DMS79 treated with DMSO at 0.1 percent for 48 hours (cell line): Measurements from ENCODE around the gene JAG2.

ENCODE experiments used
- DNase-seq: peaks from one replicate; lab custom pipeline; 2025; lab: John Stamatoyannopoulos, UW

Gene JAG2

DNA sequence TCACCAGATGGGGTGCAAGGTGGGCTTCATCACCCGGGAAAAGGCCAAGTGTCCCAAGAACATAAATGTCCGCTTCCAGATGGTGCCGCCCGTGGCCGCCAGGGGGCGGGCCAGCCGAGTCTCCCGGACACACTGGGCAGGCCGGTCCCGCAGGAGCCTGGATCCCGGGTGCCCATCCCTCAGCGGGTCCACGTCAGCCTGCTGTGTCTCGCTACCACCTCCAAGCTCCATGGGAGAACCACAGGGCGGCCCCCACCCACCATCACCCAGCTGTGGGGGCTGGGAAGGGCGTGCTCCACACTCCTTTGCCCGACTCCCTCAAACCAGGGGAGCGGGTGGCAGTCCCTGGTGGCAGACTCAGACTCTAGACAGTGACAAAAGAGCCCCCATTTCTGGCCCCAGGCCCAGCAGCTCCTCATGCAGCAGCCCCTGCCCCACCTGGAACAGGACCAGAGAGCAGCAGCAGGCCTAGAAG lies 34.5 kb upstream of the JAG2 start:
- no peak for DNase-seq

DNA sequence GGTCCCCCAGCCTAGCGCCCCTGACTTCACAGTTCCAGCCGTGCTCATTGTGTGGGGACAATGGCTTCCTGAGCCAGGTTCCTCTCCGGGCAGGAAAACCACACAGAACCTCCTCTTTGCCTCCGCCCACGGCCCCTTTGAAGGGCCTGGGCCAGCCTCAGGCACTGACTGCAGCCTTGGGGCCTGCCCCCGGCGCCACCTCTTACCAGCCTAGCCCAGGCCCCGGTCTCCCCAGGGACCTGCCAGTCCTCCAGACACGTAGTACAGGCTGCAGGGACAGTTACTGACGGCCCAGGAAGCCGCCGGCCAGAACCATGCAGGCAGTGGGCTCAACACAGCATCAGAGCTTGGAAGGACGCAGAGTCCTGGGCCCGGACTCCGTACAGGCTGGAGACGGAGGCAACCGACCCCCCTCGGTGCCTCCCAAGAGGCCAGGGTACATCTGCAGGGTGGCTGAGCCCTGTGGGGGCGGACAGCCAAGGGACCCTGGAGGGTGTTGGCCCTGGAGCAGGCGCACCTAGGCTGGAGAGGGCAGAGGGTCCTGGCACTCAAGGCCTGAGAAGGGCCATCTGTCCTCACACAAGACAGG lies 33.4 kb upstream of the JAG2 start:
- peak; percentile 30 for DNase-seq

DNA sequence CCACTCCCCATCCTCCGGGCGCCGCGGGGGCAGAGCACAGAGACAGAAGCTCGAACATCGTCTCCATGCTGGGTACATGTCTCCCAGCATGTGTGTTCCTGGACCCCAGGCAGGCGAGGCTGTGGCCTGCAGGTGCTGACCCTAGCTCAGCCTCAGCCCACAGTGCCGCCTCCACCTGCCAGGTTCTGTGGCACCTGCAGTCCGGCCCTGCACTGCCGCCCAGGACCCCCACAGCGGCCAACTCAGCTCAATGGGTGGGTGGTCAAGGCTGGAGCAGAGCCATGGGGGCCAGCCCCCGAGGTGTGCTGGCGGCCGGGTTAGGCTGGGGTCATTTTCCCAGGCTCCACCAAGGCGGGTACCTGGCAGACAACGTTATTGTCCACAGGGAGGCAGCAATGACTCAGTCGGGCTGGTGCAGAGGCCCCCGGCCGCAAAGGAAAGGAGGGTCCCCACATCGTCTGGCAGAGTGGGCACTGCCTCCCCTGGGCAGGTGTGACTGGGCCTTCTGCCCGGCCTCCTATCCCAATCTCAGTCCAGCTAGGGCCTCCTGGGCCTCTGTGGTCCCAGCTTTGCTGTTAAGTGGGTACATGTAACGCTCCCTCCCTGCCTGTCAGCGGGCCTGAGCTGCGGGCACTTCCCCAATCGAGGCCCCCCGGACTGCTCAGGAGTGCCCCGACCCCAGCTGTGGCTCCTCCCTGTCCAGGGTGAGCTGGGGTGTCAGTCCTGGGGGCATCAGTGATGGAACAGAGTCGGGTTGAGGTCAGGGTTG lies 32.8 kb upstream of the JAG2 start:
- no peak for DNase-seq

DNA sequence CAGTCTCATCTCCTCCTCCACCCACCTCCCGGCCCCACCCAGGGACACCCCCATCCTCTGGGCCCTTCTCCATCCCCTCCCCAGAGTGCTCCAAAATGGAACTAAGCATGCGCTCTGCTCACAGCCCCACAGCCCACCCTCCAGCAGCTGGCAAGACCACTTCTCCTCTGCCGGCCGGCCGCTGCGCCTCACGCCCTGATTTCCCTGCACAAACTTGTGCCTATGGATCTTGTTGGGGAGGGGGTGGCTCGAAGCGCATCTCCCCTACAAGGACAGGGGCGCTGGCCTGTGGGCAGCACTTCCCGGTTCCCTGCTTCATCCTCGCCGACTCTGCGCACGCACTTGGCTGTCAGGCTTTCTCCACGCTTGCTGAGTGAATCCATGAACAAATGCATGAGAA lies 32.1 kb upstream of the JAG2 start:
- no peak for DNase-seq

DNA sequence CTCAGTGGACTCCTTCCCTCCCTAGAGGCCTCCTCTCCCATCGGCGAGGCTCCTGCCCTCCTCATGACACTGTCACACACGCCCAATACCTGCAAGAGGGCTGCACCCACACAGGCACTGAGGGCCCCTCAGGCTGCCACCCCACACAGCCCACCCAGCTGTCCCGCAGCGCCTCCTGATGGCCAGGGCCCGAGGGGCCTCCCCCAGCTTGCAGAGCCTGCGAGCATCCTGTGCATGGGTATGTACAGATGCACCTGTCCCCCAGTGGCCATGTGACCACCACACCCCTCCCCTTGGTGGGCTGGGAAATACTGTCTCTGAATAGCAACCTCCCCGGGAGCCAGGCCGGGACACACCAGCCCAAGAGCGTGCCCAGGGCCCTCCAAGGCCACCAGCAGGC lies 31.5 kb upstream of the JAG2 start:
- DNase-seq: no peak

DNA sequence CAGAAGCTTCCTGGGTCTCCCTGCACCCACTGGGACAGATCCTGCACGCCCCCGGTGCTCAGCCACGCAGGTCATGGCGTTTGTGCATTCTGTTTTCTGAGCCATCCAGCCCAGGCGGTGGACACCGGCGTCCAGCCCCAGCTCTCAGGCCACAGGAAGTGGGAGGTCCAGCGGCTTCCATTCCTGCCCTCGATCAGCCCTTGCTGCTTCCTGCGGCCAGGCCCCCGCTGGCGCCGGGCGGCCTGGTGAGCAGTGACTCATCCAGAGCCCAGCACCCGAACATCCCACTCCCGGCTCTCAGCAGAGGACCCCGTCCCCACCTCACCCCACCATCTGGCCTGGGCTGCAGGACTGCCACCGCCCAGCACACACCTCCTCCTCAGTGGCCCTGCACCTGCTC lies 30.5 kb upstream of the JAG2 start:
- DNase-seq: no peak

DNA sequence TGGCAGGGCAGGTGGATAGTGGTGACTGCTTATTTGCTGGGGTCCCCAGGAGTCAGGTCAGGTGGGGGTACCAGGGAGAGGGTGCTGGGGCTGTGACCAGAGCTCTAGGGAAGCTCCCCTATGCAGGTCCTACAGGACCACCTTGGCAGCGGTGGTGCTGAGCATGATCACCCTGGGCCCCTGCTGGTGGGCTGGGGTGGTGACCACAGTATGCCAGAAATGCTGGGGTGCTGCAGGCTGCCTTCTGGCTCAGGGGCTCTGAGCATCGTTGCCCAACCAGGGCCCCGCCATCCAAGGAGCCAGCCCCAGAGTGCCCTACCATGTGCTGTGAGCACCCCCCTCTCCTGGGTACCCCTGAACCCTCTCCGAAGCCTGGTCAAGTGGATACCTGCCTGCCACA lies 30.0 kb upstream of the JAG2 start:
- no peak for DNase-seq

DNA sequence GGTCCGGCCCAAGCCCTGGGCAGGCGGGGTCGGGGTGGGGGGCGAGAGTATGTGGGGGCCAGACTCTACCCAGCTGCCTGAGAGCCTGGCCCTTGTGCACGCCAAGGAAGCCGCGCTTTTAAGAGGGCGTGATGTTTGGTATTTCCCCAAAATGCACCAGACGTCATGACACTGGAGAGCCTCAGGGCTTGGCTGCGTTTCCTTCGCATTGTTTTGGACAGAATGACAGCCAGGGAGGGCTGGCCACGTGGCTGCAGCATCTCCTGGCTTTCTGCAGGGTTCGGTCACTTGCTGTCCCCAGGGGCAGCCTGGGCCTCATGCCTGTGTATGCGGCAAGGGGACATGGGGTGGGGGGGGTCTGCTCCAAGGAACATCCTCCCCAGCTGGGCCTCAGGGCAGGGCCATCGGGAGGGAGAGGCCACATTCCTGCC lies 28.6 kb upstream of the JAG2 start:
- no peak for DNase-seq

DNA sequence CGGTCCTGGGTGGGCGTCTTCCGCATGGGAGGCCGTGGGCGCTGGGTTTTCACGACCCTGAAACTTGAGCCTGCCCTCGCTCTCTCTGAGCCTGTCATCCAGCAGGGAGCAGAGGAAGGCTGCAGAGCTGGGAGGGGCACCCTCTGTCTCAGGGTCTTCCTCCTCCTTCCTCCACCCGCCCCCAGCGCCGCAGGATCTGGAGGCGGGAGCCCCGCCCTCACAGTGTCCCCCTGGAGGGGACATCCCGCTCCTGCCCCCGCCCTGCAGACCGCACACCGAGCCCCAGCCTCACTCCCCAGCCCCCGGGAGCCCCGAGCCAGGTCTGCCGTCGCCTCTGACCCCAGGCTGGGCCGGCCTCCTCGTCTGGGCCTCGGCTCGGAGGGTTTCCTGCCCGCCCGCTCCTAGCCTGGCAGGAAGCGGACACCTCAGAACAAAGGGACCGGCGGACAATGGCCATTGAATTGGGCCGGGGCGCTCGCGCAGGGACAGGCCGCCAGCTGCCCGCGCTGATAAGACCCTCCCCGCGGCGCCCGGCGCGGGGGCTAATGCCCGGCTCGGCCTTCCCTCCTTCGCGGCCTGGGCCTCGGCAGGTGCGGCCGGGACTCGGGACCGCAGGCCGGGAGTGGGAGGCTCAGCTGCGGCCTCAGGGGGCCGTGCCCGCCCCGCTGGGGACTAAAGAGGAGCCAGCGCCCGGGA lies 27.8 kb upstream of the JAG2 start:
- DNase-seq: no peak

DNA sequence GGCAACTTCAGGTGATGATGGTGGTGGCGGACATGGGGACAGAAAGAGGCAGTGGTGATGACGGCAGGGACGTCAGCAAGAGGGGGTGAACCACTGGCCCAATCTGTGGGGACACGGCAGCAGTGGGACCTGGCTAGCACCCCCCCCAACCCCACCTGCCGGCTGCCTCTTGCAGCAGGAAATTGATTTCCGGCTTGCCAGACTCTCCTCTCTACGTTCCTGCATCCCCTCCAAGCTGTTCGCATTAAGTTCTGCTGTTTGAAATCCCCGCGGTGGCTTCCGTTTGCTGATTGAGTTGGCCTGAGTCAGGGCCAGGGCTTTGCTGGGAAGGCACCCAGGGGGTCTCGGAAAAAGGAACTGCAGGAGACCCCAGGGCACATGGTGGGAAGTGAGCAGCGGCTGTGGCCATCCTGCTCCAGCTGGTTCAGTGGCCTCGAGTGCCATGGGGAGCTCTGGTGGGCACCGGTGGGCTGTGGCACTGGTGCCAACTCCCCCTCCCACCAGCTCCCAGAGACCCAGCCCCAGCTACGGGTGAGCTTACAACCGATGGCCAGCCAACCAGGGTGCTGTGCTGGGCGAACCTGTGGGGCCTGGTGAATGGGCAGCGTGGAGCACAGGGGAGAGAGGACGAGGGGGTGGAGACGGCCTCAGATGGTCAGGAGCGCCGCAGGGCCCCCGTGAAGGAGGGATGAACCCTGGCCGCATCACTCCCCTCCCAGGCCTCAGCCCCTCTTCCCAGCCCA lies 27.1 kb upstream of the JAG2 start:
- no peak for DNase-seq

DNA sequence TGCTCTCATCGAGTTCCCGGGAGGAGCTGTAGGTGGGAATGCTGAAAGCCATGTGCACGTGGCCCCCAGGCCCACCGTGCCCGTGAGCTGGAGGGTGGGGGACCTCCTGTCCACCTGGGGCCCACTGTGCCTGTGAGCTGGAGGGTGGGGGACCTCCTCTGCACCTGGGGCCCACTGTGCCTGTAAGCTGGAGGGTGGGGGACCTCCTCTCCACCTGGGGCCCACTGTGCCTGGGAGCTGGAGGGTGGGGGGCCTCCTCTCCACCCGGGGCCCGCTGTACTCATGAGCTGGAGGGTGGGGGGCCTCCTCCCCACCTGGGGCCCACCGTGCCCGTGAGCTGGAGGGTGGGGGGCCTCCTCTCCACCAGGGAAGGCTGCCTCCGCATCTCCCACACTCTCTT lies 26.5 kb upstream of the JAG2 start:
- no peak for DNase-seq

DNA sequence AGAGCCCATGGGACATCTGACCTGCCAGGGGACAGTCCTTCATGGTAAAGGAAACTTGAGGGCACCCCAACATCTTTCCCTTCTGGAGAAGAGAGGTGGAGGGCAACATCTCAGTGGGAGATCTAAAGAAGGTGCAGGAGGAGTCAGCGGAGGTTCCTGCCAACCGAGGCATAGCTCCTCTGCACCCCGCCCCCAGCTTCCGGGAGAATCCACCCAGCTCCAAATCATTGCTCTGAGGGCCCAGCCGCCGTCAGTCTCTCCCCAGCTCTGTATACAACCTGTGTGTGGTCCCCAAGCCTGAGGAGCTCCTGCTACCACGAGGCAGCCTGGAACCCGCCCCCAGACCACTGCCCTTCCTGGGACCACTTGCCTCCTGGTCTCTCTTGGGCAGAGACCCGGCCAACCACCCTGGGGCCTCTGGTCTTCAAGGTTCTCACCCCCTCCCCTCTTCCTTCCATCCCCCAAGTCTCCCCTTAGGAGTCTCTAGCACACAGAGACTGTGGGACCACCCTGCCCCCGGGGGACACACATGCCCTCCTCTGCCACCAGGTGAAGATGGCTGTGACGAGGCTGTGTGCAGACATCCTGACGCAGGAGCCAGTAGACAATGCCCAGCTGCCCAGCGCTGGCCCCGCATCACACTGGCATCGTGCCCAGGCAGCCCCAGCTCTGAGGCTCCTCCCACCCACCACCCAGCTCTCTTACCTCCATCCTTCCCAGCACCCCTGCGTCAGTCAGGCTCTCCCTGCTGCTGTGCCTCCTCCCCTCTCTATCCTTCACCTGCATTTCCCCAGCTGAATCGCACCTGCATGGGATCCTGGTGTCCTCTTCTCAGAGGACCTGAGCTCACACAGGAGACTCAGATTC lies 25.6 kb upstream of the JAG2 start:
- DNase-seq: peak; percentile 98

DNA sequence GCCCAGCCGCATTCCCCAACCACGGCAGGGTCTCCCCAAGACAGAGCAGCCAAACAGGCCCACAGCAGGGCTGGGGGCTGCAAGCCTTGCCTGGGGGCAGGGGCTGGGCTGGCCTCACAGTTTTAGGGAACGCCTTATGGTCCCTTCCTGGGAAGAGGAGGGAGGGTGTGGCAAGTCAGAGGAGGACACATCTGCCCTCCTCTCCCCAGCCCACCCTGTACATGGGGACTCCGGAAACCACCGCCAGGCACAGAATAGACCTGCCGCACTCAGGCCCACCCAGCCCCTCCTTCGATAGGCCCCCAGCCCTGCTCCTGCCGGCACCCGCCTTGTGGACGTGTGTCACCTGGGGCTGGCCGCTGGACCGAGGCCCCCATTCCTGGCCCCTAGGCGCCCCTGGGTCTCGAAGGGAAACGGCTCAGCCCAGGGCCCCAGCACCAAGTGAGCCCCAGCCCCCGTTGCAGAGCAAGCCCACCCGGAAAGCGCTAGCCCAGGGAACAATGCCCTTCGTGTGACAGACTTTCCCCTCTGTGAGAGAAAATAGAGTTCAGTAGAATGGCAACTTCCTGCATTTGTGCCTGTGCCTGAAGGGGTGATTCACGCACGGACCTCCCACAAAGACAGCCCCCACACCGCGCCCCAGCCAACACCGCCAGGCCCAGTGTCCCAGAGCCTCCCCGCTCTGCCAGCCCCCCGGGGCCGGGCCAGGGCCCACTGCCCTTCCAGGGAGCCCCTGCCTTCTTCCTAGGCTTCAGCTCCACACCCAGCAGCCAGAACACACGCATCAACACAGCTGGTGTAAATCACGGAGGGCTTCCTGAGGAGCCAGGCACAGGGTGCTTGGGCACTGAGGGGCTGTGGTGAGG lies 24.5 kb upstream of the JAG2 start:
- no peak for DNase-seq

DNA sequence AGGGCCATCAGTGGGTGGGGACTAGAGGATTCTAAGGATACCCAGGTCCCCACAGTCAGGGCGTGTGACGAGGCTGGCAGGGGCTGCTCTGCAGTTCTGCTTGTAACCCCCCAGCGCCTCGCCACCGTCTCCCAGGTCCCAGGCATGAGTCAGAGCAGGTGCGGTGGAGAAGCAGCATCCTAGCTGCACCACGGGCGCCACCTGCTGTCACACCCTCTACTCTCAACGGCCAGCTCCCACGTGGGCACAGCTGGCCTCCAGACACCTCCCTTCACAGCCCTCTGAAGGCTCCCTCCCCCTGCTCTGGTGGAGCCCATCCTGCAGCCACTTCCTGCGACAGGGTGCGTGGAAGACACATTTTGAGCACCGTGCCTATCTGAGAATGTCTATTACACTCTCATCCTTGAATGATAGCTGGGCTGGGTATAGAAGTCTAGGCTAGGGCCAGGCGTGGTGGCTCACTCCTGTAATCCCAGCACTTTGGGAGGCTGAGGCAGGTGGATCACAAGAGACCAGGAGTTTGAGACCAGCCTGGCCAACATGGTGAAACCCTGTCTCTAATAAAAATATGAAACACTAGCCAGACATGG lies 19.5 kb upstream of the JAG2 start:
- DNase-seq: no peak

DNA sequence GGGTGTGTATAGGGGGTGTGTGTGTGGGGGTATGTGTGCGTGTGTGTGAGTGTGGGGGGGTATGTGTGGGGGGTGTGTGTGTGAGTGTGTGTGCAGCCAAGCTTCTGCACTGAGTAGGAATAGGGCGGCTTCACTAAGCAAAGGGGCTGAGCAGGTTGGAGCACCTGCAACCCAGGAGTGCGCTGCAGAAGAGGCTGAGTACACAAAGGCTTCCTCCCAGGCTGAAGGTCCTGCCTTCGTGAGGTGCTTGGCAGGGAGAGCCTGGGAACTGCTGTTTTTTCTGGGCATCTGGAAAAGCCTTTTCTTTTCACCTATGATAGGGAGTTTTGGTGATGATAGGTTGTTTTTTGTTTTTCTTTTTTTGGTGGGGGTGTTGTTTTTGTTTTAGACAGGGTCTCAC lies 18.5 kb upstream of the JAG2 start:
- DNase-seq: peak; percentile 86

DNA sequence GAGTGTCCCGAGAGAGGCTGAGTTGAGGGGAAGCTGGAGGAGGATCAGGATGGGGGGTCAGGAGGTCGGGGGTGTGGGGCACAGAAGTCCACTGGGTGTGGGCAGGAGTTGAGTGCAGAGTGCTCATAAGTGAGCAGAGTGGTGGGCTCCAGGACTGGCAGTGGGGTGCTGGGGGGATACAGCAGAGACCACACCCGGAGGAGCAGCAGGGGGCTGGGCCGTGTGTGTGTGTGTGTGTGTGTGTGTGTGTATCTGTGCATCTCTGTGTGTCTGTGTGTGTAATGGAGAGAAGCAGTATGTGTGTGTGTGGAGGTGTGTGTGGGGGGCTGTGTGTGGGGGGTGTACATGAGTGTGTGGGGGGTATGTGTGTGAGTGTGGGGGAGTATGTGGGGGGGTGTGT lies 17.4 kb upstream of the JAG2 start:
- no peak for DNase-seq

DNA sequence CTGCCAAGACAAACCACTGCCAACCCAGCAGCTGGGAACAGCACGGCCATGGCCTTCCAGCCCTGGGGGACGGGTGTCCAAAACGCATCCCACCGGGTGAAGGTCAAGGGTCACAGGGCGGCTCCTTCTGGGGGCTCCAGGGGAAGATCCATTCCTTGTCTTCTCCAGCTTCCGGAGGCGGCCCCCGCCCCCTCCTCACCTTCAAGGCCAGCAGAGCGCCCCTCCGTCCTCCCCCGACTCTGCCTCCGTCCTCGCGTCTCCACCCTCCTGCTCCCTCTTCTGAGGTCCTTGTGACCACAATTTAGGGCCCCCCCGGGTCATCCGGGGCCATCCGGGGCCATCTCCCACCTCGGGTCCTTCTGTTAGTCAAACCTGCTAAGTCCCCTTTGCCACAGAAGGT lies 16.4 kb upstream of the JAG2 start:
- no peak for DNase-seq

DNA sequence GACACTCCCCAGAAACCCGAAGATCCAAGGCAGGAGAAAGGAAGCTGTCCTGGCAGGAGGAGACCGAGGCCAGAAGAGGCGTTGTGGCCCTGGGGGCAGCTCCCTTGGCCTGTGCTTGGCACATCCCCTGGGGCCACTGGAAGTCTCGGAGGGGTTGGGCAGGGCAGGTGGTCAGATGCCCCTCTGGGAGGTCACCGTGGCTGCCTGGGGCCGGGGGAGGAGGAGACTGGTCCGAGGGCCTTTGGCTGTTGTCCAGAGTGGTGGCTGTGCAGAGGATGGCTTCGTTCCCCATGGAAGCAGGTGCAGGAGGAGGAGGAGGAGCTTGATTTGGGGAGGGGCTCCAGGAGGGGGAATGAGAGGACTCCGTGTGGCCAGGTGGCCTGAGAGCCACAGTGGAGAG lies 15.9 kb upstream of the JAG2 start:
- DNase-seq: peak; percentile 85

DNA sequence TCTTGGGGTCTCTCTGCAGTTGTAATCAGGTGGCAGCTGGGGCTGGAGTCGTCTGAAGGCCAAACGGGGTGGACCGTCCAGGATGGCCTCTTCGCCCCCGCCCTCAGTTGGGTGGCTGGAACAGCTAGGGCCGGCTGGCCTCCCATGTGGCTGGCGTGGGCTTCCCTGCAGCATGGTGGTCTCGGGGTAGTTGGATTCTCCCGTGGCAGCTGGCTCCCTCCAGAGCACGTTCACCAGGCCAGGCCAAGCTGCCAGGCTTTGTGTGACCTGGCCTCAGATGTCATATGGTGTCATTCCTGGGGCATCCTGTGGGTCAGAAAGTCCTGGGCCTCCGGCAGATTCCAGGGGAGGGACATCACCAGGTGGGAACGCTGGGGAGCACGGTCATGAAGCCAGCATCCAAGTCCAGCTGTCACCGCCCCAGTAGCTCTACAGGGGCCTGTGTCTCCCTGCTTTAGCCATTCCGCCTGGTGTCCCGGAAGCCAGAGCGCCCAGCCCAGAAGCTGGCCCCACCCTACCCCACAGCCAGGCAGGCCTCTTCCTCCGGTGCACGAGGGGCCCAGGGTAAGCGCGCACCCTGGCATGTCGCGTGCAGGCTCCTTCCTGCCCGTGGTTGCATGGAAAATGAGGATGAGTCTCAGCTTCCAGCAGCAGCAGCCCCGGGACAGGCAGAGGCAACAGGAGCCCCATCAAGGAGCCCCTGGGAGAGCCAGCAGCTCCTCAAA lies 13.9 kb upstream of the JAG2 start:
- no peak for DNase-seq
